ENCODE results near the gene S100A5. TPM values are rescaled to one million over a fixed set of nuclear protein-coding genes. Genes with fewer than 3 reads are reported as not detected.
"Not testable (repeated sequence)": the region's sequence is repeated elsewhere in the genome, so short reads cannot be mapped to it uniquely, and the experiment has no call there.

Gene S100A5
- 0.32 TPM in 1 of 2 replicates, not detected in the other for total RNA-seq

GRCh38 chr1:153540394-153541361, at the start of gene S100A5:
Gene S100A5 (minus strand): TSS chr1:153540934. CDS start chr1:153540191, 743 bp downstream.
- DNase-seq (ENCODE audit: low read depth) = no peak
- TF ChIP-seq CTCF (IDR thresholded peaks at IDR 0.05; ENCODE audit: insufficient read depth, low read depth, low read length) = no peak
- no peak within 1 kb of the TSS for H3K4me3 ChIP-seq (ENCODE audit: low read depth, low read length)

DNA sequence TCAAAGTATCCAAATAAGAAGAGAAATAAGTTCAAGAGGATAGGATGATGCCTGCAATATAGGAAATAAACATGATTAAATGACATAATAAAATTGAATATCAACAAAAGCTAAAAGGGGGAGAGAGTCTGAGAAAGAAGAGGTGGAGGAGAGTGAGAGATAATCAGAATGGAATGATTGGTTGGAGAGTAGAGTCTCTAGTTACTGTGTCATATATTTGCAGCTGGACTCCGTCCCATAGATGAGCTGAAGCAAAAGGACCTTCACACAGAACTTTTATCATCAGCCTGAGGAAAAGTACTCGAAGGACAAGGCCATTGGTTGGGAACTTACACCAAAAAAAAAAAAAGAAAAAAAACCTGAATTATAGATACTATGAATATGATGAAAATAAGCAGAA, 47.7 kb upstream of the S100A5 start:
- peak; percentile 44 for DNase-seq (ENCODE audit: low read depth)
- no peak for TF ChIP-seq CTCF (IDR thresholded peaks at IDR 0.05; ENCODE audit: insufficient read depth, low read depth, low read length)
- H3K4me3 ChIP-seq (ENCODE audit: low read depth, low read length) = no peak overlapping the region

- not testable (repeated sequence) for H3K4me3 ChIP-seq (ENCODE audit: low read depth, low read length); DNase-seq (ENCODE audit: low read depth)
Observed at GRCh38 chr1:153588033-153588432, 47.3 kb upstream of the S100A5 start.

GRCh38 chr1:153587314-153587713, 46.6 kb upstream of the S100A5 start:
- no peak for DNase-seq (ENCODE audit: low read depth)
- no peak overlapping the region for H3K4me3 ChIP-seq (ENCODE audit: low read depth, low read length)
- TF ChIP-seq CTCF (IDR thresholded peaks at IDR 0.05; ENCODE audit: insufficient read depth, low read depth, low read length) = no peak

- no peak overlapping the region for H3K4me3 ChIP-seq (ENCODE audit: low read depth, low read length)
Observed at GRCh38 chr1:153586347-153586746, 45.6 kb upstream of the S100A5 start.

DNA sequence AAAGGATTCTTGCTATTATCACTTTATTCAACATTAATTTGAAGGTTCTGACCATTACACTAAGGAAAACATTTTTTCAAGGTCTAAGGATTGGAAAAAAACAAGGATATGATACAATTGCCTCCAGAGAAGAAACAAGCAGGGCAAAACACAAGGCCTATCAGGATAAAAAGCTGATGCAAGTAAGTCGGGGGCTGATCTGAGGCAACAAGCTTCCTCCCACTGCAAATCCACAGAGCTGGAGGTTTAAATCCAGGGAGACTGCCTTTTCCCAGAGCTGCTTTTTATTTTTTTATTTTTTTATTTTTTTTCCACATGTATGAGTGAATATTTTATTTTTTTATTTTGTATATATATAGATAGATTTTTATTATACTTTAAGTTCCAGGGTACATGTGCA, 44.3 kb upstream of the S100A5 start:
- no peak for DNase-seq (ENCODE audit: low read depth)
- TF ChIP-seq CTCF (IDR thresholded peaks at IDR 0.05; ENCODE audit: insufficient read depth, low read depth, low read length) = no peak
- no peak overlapping the region for H3K4me3 ChIP-seq (ENCODE audit: low read depth, low read length)

More at GRCh38 chr1:153586347-153586746, 45.6 kb upstream of the S100A5 start:
- no peak for DNase-seq (ENCODE audit: low read depth)
- no peak for TF ChIP-seq CTCF (IDR thresholded peaks at IDR 0.05; ENCODE audit: insufficient read depth, low read depth, low read length)

GRCh38 chr1:153583976-153584375, 43.2 kb upstream of the S100A5 start:
- no peak for TF ChIP-seq CTCF (IDR thresholded peaks at IDR 0.05; ENCODE audit: insufficient read depth, low read depth, low read length)
- DNase-seq (ENCODE audit: low read depth) = no peak

GRCh38 chr1:153583514-153583913, 42.8 kb upstream of the S100A5 start:
- DNase-seq (ENCODE audit: low read depth); H3K4me3 ChIP-seq (ENCODE audit: low read depth, low read length): not testable (repeated sequence)

More at GRCh38 chr1:153583976-153584375, 43.2 kb upstream of the S100A5 start:
- no peak overlapping the region for H3K4me3 ChIP-seq (ENCODE audit: low read depth, low read length)

DNA sequence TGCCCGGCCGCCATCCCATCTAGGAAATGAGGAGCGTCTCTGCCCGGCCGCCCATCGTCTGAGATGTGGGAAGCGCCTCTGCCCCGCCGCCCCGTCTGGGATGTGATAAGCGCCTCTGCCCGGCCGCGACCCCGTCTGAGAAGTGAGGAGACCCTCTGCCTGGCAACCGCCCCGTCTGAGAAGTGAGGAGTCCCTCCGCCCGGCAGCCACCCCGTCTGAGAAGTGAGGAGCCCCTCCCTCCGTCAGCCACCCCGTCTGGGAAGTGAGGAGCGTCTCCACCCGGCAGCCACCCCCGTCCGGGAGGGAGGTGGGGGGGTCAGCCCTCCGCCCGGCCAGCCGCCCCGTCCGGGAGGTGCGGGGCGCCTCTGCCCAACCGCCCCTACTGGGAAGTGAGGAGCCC, 42.1 kb upstream of the S100A5 start:
- not testable (repeated sequence) for DNase-seq (ENCODE audit: low read depth); H3K4me3 ChIP-seq (ENCODE audit: low read depth, low read length)
